GM19397 (cell line): ENCODE measurements around the gene ACCSL.

Experiments used
- ATAC-seq: cut with Tn5 transposase; IDR thresholded peaks from one replicate; pipeline ENCODE4 v1.9.1; 2021; ENCODE audit warnings: mild to moderate bottlenecking, moderate library complexity; ENCODE audit not compliant: unreplicated experiment

The ACCSL gene

GRCh38 chr11:44047931-44048431, at the start of gene ACCSL:
TSS of gene ACCSL (plus strand) at chr11:44047981. CDS start at chr11:44048037, 56 bp downstream.
- no peak for ATAC-seq

GRCh38 chr11:43998308-43998707, 49.5 kb upstream of the ACCSL start:
- no peak for ATAC-seq

GRCh38 chr11:44000731-44001130, 47.0 kb upstream of the ACCSL start:
- ATAC-seq: no peak

- ATAC-seq: no peak
Measured at GRCh38 chr11:44002191-44003093, 45.3 kb upstream of the ACCSL start.

GRCh38 chr11:44003736-44004451, 43.9 kb upstream of the ACCSL start:
- no peak for ATAC-seq

GRCh38 chr11:44004452-44005062, 43.2 kb upstream of the ACCSL start:
- ATAC-seq: no peak

- no peak for ATAC-seq
Measured at GRCh38 chr11:44005063-44005701, 42.6 kb upstream of the ACCSL start.

- ATAC-seq: no peak
Measured at GRCh38 chr11:44005956-44006355, 41.8 kb upstream of the ACCSL start.

- no peak for ATAC-seq
Measured at GRCh38 chr11:44006917-44007361, 40.8 kb upstream of the ACCSL start.

GRCh38 chr11:44007481-44008087, 40.2 kb upstream of the ACCSL start:
- no peak for ATAC-seq

- ATAC-seq: no peak
Measured at GRCh38 chr11:44008088-44008501, 39.7 kb upstream of the ACCSL start.

- ATAC-seq: no peak
Measured at GRCh38 chr11:44008698-44009097, 39.1 kb upstream of the ACCSL start.

GRCh38 chr11:44010789-44011251, 37.0 kb upstream of the ACCSL start:
- ATAC-seq: no peak

GRCh38 chr11:44011797-44012196, 36.0 kb upstream of the ACCSL start:
- ATAC-seq: no peak

GRCh38 chr11:44014968-44015623, 32.7 kb upstream of the ACCSL start:
- no peak for ATAC-seq

GRCh38 chr11:44015624-44016007, 32.2 kb upstream of the ACCSL start:
- no peak for ATAC-seq

GRCh38 chr11:44016131-44016530, 31.6 kb upstream of the ACCSL start:
- no peak for ATAC-seq

GRCh38 chr11:44016546-44017442, 31.0 kb upstream of the ACCSL start:
- no peak for ATAC-seq
